Activated CD8-positive, alpha-beta memory T cell treated with anti-CD3 and anti-CD28 coated beads, Interleukin-2, amount 50 U/mL, for 1 hour (primary cell): ENCODE data around the gene SSR4.
"Not testable (repeated sequence)": the region's sequence is repeated elsewhere in the genome, so short reads cannot be mapped to it uniquely, and the experiment has no call there.

Source experiments
- DNase-seq: peaks from one replicate; pipeline ENCODE4 v3.0.0-alpha.2; 2020; ENCODE audit errors: extremely low read depth

Gene SSR4

GRCh38 chrX:153794018-153794896 lies at the start of gene SSR4, which contains the start of gene IDH3G:
TSS of gene SSR4 (plus strand) at chrX:153794668. CDS start at chrX:153794688, 20 bp downstream.
TSS of gene IDH3G (minus strand) at chrX:153794375. CDS start at chrX:153794326, 49 bp downstream.
- peak; percentile 80 for DNase-seq

- not testable (repeated sequence) for DNase-seq
Observed at GRCh38 chrX:153745067-153745433, 49.4 kb upstream of the SSR4 start.

- DNase-seq, result no peak
Observed at GRCh38 chrX:153746359-153746758, 48.1 kb upstream of the SSR4 start.

- DNase-seq, result not testable (repeated sequence)
Observed at GRCh38 chrX:153746991-153747390, 47.5 kb upstream of the SSR4 start.

GRCh38 chrX:153749017-153749416 lies 45.5 kb upstream of the SSR4 start:
- DNase-seq, result not testable (repeated sequence)

- no peak for DNase-seq
Observed at GRCh38 chrX:153750127-153750774, 44.2 kb upstream of the SSR4 start.

GRCh38 chrX:153755136-153755535 lies 39.3 kb upstream of the SSR4 start:
- DNase-seq, result no peak

- no peak for DNase-seq
Observed at GRCh38 chrX:153761863-153762262, 32.6 kb upstream of the SSR4 start.

GRCh38 chrX:153762626-153763173 lies 31.8 kb upstream of the SSR4 start:
- no peak for DNase-seq

GRCh38 chrX:153763298-153763932 lies 31.1 kb upstream of the SSR4 start:
- DNase-seq, result no peak

- DNase-seq, result peak; percentile 29
Observed at GRCh38 chrX:153763989-153764755, 30.3 kb upstream of the SSR4 start, which contains the start of gene PLXNB3. TSS of gene PLXNB3 (plus strand) at chrX:153764249. CDS start at chrX:153765536, 1,287 bp downstream.

GRCh38 chrX:153764786-153765137 lies 29.7 kb upstream of the SSR4 start:
- no peak for DNase-seq

- no peak for DNase-seq
Observed at GRCh38 chrX:153765138-153766079, 29.1 kb upstream of the SSR4 start.

GRCh38 chrX:153766098-153766817 lies 28.2 kb upstream of the SSR4 start:
- DNase-seq, result peak; percentile 18

GRCh38 chrX:153766871-153767673 lies 27.4 kb upstream of the SSR4 start:
- no peak for DNase-seq

- no peak for DNase-seq
Observed at GRCh38 chrX:153767674-153768055, 26.8 kb upstream of the SSR4 start.

- DNase-seq, result no peak
Observed at GRCh38 chrX:153768311-153769157, 25.9 kb upstream of the SSR4 start.
